Femur (tissue), 1 donor: ENCODE measurements around the gene OPN5.

Experiments used
- DNase-seq: peaks from one replicate; pipeline ENCODE4 v3.0.0-alpha.2; 2017

Gene OPN5

DNA sequence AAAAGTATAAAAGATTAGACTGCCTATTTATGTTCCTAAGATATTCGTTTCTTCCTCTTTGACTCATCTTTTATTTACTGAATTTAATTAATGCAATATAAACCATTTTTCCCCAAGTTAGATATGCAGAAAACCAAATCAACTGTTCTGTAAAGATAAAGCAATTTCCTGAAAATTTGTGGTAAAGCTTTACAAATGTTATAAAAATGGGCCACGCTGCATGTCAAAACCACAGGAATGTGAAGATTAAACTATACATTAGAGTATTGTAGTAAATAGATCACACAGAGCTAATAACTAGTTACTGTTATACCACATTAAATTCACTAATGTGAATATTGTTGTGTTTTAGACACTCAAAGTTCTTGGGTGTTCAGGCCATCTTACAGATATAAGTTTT, 83.4 kb downstream of the OPN5 start:
- no peak for DNase-seq

DNA sequence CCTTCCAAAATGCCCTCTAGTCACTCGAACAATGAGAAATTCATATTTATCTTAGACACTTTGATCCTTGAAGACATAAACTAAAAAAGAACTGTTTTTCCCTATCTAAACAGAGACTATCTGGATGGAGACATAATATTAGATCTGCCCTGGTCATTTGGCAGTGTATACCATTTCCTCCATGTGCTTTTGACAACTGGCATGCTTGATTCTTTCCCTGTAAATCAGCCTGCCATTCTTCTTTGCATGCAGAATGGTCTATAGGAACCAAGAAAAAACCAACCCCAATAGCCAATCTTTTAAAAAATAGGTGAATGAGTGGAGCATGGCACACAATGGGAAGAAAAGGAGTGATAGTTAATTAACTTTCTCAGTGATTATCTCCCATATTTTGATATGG, 93.8 kb downstream of the OPN5 start:
- DNase-seq, result no peak
